Left lung (tissue), 10 donors: ENCODE results near the gene SH3RF1. TPM values are rescaled to one million over a fixed set of nuclear protein-coding genes. Genes with fewer than 3 reads are reported as not detected.
"Not testable (repeated sequence)": the region's sequence is repeated elsewhere in the genome, so short reads cannot be mapped to it uniquely, and the experiment has no call there.

Experiments
- ATAC-seq: fragments of 200-7000 bp; cut with Tn5 transposase; one replicate; pipeline ENCODE4 v1.9.1; 2020; ENCODE audit warnings: moderate library complexity
- DNase-seq, 4 donors: peaks; one replicate each; pipeline ENCODE4 v3.0.0-alpha.2; 2013 to 2020
- H3K27ac ChIP-seq, 2 donors: fragments of 200-600 bp; sonication (generic) in 1 of 2; one replicate each; pipeline versions ENCODE4 v1.5.0 to v1.8.0; 2020 to 2021
- H3K27me3 ChIP-seq, 2 donors: fragments of 200-600 bp; sonication (generic) in 1 of 2; one replicate each; pipeline versions ENCODE4 v1.5.0 to v1.8.0; 2020 to 2021
- H3K36me3 ChIP-seq, 2 donors: fragments of 200-600 bp; sonication (generic) in 1 of 2; one replicate each; pipeline versions ENCODE4 v1.5.0 to v1.8.0; 2020 to 2021
- H3K4me1 ChIP-seq, 2 donors: fragments of 200-600 bp; one replicate each; pipeline ENCODE4 v1.8.0; 2021
- H3K4me3 ChIP-seq, 2 donors: fragments of 200-600 bp; sonication (generic) in 1 of 2; one replicate each; pipeline versions ENCODE4 v1.5.0 to v1.8.0; 2020 to 2021; ENCODE audit warnings: mild to moderate bottlenecking in 1 of 2
- H3K9me3 ChIP-seq, 2 donors: fragments of 200-600 bp; sonication (generic) in 1 of 2; one replicate each; pipeline versions ENCODE4 v1.5.0 to v1.8.0; 2020 to 2021
- intact Hi-C, 2 donors: fragments of 100-400 bp; cut with DNase I; formaldehyde crosslinking; loops; one replicate each; pipeline versions ENCODE4 v1.11.2 to v1.14.2; 2022
- polyA plus RNA-seq, 6 donors: library from polyadenylated mRNA; unstranded; fragments of 120-200 nt; gene quantifications; one replicate each; pipeline ENCODE4 v1.2.1, GENCODE V29; 2013; ENCODE audit not compliant: insufficient read length in 6 of 6
- total RNA-seq, 2 donors: library from RNA; stranded (reverse); fragmentation: NEBNext Ultra II Directional; extraction: Animal tissue kit (Norgen Biotek cat#: 25700); gene quantifications; one replicate each; pipeline ENCODE4 v1.2.1, GENCODE V29; 2021
- TF ChIP-seq, protein P1 (sequence below), 2 donors: fragments of 200-600 bp; sonication (generic) in 1 of 2; IDR thresholded peaks; one replicate each; pipeline versions ENCODE4 v1.5.0 to v1.8.0; 2021; ENCODE audit warnings: antibody characterized with exemption in 2 of 2
- donor health status: DM: no; HTN: yes; CAD: no.
- donor health status: DM: no; HTN: no; CAD: no.

Gene SH3RF1
- total and polyA plus RNA-seq, 8 donors, result 18.9 to 39.4 (median 20.8) TPM

DNA sequence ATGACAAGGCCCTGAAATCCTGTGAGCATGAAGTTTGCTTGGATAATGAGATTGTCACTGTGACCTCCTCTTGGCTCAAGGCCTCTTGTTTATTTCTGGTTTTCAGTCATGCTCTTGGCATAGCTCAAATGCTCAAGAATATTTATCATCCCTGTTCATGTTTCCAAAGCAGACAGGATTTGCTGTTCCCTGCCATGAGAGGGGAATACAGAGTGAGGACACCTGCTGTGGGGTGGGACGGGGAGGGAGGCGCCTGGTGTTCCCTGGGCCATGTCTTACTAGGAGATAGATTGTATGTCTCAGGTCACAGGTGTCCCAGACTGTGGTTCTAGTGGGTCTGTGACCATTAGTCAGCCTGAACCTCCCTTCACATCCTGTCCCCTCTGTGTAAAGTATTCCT is 34.9 kb upstream of the SH3RF1 start:
- H3K36me3 ChIP-seq, result no peaks in the 10 kb centered on the region
- intact Hi-C loops, result no loop called here
- H3K9me3 ChIP-seq, result no peaks in the 10 kb centered on the region
- TF ChIP-seq, protein P1, sequence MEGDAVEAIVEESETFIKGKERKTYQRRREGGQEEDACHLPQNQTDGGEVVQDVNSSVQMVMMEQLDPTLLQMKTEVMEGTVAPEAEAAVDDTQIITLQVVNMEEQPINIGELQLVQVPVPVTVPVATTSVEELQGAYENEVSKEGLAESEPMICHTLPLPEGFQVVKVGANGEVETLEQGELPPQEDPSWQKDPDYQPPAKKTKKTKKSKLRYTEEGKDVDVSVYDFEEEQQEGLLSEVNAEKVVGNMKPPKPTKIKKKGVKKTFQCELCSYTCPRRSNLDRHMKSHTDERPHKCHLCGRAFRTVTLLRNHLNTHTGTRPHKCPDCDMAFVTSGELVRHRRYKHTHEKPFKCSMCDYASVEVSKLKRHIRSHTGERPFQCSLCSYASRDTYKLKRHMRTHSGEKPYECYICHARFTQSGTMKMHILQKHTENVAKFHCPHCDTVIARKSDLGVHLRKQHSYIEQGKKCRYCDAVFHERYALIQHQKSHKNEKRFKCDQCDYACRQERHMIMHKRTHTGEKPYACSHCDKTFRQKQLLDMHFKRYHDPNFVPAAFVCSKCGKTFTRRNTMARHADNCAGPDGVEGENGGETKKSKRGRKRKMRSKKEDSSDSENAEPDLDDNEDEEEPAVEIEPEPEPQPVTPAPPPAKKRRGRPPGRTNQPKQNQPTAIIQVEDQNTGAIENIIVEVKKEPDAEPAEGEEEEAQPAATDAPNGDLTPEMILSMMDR (IDR thresholded peaks at IDR 0.05), result no peak
- DNase-seq (no peak), ATAC-seq (no peak)
- no peaks in the 10 kb centered on the region for H3K27me3 ChIP-seq
- H3K27ac ChIP-seq, result no peak overlapping the region
- no peak overlapping the region for H3K4me3 ChIP-seq
- no peaks in the 10 kb centered on the region for H3K4me1 ChIP-seq

DNA sequence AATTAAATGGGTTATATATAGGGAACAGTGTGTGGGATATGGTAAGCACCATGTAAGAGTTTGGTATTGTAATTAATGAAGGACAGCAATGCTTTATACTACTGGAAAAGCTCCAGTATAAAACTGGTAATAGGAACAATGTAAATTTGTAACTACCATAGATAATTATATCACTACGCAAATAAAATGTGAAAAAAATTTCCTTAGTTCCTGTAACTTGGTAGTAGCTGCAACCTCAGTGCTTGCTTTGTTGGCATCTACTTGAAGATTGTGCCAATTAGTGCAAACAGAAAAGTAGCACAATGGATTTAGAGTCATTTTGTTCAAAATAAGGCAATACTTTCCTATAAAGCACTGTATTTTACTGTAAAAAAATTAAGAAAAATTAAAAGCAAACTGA is 34.4 kb upstream of the SH3RF1 start:
- Histone ChIP-seq H3K27ac (no peak overlapping the region), H3K9me3 (no peaks in the 10 kb centered on the region), H3K36me3 (no peaks in the 10 kb centered on the region), H3K4me3 (no peak overlapping the region), H3K27me3 (no peaks in the 10 kb centered on the region), H3K4me1 (no peaks in the 10 kb centered on the region)
- TF ChIP-seq, protein P1 (IDR thresholded peaks at IDR 0.05), result no peak
- ATAC-seq, result no peak
- DNase-seq, result no peak
- intact Hi-C loops, result no loop called here

DNA sequence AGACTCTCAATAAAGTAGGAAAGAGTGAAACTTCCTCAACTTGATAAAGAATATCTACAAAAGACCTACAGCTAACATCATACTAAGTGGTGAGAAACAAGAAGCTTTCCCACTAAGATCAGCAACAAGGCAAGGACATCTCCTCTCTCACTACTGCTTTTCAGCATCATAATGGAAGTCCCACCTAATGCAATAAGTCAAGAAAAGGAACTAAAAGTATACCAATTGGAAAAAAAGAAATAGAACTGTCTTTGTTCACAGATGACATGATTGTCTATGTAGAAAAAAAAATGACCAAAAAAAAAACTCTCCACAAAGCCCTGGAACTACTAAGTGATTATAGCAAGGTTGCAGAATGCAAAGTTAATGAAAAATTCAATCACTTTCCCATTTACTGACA is 25.1 kb upstream of the SH3RF1 start:
- TF ChIP-seq, protein P1 (IDR thresholded peaks at IDR 0.05), result no peak
- Histone ChIP-seq H3K27me3 (no peaks in the 10 kb centered on the region), H3K36me3 (no peaks in the 10 kb centered on the region), H3K27ac (no peak overlapping the region), H3K4me1 (peaks cover 0 to 12% of the 10 kb centered on the region in 2 donors), H3K9me3 (no peaks in the 10 kb centered on the region), H3K4me3 (no peak overlapping the region)
- DNase-seq (no peak), ATAC-seq (no peak)
- intact Hi-C loops, result no loop called here

DNA sequence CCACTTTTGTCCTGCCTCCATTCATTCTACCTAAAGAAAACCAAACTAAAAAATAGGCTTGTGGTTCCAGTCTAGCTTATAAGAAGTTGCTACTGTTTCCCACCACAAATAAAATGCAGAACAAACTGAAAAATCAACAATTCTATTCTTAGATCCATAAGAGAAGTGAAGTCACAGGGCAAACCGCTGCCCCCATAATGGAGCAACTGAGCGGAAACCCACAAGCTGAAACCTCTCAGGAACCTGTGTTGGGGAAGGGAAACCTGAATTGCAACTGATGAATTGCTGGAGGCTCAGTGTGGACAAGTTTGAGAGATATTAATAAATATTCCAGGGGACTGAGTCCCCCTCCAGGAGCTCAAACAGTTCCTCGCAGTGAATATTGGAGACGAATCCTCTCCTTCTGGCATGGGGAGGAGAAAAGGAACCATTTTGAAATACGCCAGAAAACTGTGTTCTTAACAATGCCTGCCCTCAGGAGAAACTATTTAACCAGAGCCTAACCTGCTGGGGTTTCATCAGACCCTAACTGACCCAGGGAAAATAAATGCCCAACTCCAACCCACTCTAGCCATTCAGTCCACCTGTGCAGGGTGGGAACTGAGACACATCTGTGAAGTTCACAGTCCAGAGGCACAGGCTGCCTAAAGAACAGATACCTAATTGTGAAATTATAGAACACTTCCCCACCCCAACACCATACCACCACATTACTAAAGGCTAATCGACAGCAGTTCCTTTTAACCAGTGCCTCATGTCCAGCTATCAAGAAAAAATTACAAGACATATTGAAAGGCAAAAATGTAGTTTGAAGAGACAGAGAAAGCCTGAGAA is 22.8 kb upstream of the SH3RF1 start:
- H3K9me3 ChIP-seq, result no peaks in the 10 kb centered on the region
- peak; percentile 23 for ATAC-seq
- DNase-seq, result no peak
- no peaks in the 10 kb centered on the region for H3K27me3 ChIP-seq
- TF ChIP-seq, protein P1 (IDR thresholded peaks at IDR 0.05), result no peak
- peak overlapping the region in 1 of 2 donors; percentile 52 for H3K27ac ChIP-seq
- H3K4me1 ChIP-seq, result peaks cover 0 to 12% of the 10 kb centered on the region in 2 donors
- no peaks in the 10 kb centered on the region for H3K36me3 ChIP-seq
- no peak overlapping the region for H3K4me3 ChIP-seq
- intact Hi-C loops, result no loop called here

DNA sequence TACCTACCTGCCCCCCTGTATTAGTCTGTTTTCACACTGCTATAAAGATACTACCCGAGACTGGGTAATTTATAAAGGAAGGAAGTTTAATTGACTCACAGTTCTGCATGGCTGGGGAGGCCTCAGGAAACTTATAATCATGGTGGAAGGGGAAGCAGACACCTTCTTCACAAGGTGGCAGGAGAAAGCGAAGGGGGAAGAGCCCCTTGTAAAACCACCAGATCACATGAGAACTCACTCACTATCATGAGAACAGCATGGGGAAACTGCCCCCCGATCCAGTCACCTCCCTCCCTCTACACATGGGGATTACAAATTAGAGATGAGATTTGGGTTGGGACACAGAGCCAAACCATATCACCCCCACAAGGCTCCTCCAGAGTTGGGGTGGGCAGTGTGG is 17.2 kb upstream of the SH3RF1 start:
- H3K9me3 ChIP-seq, ATAC-seq, intact Hi-C loops, H3K4me3 ChIP-seq, DNase-seq, H3K36me3 ChIP-seq, H3K27ac ChIP-seq, H3K27me3 ChIP-seq: not testable (repeated sequence)
- H3K4me1 ChIP-seq, result peaks cover 0 to 12% of the 10 kb centered on the region in 2 donors
